K562 (cell line): ENCODE results near the gene HIVEP3. TPM values are rescaled to one million over a fixed set of nuclear protein-coding genes. Genes with fewer than 3 reads are reported as not detected.

Source experiments
- ATAC-seq: fragments of 200-7000 bp; cut with Tn5 transposase; 3 replicates; pipeline ENCODE4 v1.9.1; 2020; ENCODE audit warnings: moderate library complexity
- BruUV-seq: library from RNA; stranded (reverse); fragments of 400-500 nt; replicated peaks from 2 replicates; lab custom pipeline; 2021; lab: Mats Ljungman, UMichigan
- CTCF ChIA-PET: fragments of 300-600 bp; formaldehyde crosslinking; extraction: SDS; loops from one replicate; lab custom pipeline; 2021; ENCODE audit warnings: low intra/inter-chr PET ratio; lab: Yijun Ruan, JAX
- POLR2A ChIA-PET: fragments of 300-600, 350-650 bp; sonication (Branson Sonifier 250); formaldehyde crosslinking; extraction: SDS; loops from one replicate; lab custom pipeline; 2021; ENCODE audit warnings: antibody characterized with exemption, inconsistent platforms; lab: Yijun Ruan, JAX
- DNase-seq, 4 experiments: peaks; one replicate each; pipeline versions ENCODE4 v3.0.0 to v3.0.0-alpha.2; 2011 to 2018; ENCODE audit warnings: low spot score in 3 of 4, mixed read lengths in 3 of 4; ENCODE audit errors: extremely low read depth in 1 of 4
- FAIRE-seq: peaks from 2 replicates; lab custom pipeline; 2011; peaks lifted over from hg19 to GRCh38; lab: Jason Lieb, UNC
- H2AFZ ChIP-seq: 2 replicates; pipeline ENCODE4 v1.6.0; 2011; ENCODE audit warnings: low read depth, low read length, control low read depth, inconsistent platforms
- H3K27ac ChIP-seq: fragments of 200-600 bp; 3 replicates; pipeline ENCODE4 v1.8.0; 2011; ENCODE audit warnings: low read depth, mild to moderate bottlenecking, control low read depth, inconsistent platforms, low read length, moderate library complexity, mixed read lengths; ENCODE audit errors: extremely low read depth
- H3K27me3 ChIP-seq, 2 experiments: fragments of 300-600 bp in 1 of 2; 2 replicates in 1 of 2; 3 replicates in 1 of 2; pipeline versions ENCODE4 v1.6.0 to v1.8.0; 2011; ENCODE audit warnings: inconsistent platforms in 2 of 2, low read length in 2 of 2, mild to moderate bottlenecking in 1 of 2, mixed read lengths in 1 of 2, moderate library complexity in 1 of 2; ENCODE audit not compliant: control insufficient read depth in 2 of 2, insufficient read depth in 2 of 2
- H3K36me3 ChIP-seq: fragments of 300-600 bp; 3 replicates; pipeline ENCODE4 v1.8.0; 2011; ENCODE audit warnings: mild to moderate bottlenecking, low read length, inconsistent platforms; ENCODE audit not compliant: control insufficient read depth, insufficient read depth
- H3K4me1 ChIP-seq, 2 experiments: fragments of 200-600 bp in 1 of 2; replicated peaks in 1 of 2; 2 replicates in 1 of 2; 3 replicates in 1 of 2; pipeline versions ENCODE4 v1.5.1 to v1.8.0; 2011; ENCODE audit warnings: inconsistent platforms in 2 of 2, low read length in 2 of 2, mild to moderate bottlenecking in 1 of 2, mixed read lengths in 1 of 2, moderate library complexity in 1 of 2; ENCODE audit not compliant: control insufficient read depth in 2 of 2, insufficient read depth in 2 of 2
- H3K4me2 ChIP-seq: 2 replicates; pipeline ENCODE4 v1.6.1; 2011; ENCODE audit warnings: low read length, control low read depth, inconsistent platforms, mixed read lengths; ENCODE audit not compliant: insufficient read depth
- H3K4me3 ChIP-seq: fragments of 200-600 bp; sonication (generic), shearing (Covaris generic); 2 replicates; pipeline ENCODE4 v1.5.1; 2016; ENCODE audit warnings: control low read depth, inconsistent platforms
- H3K79me2 ChIP-seq: fragments of 200-600 bp; 3 replicates; pipeline ENCODE4 v1.8.0; 2011; ENCODE audit warnings: low read length, inconsistent platforms; ENCODE audit not compliant: control insufficient read depth, insufficient read depth
- H3K9ac ChIP-seq, 2 experiments: 2 replicates each; pipeline versions ENCODE4 v1.6.0 to v1.6.1; 2011; ENCODE audit warnings: low read depth in 2 of 2, low read length in 2 of 2, control low read depth in 1 of 2, inconsistent platforms in 1 of 2, mild to moderate bottlenecking in 1 of 2, mixed read lengths in 1 of 2; ENCODE audit not compliant: insufficient read depth in 1 of 2
- H3K9me1 ChIP-seq: one replicate; pipeline ENCODE4 v1.6.0; 2011; ENCODE audit warnings: inconsistent platforms, mild to moderate bottlenecking, low read length, moderate library complexity; ENCODE audit not compliant: control insufficient read depth, insufficient read depth
- H3K9me3 ChIP-seq: replicated peaks from 2 replicates; pipeline ENCODE4 v1.5.1; 2011; ENCODE audit warnings: low read depth, low read length, inconsistent platforms; ENCODE audit not compliant: control insufficient read depth, insufficient read depth
- H4K20me1 ChIP-seq: replicated peaks from 2 replicates; pipeline ENCODE4 v1.6.1; 2011; ENCODE audit warnings: low read length, inconsistent platforms, mixed read lengths; ENCODE audit not compliant: control insufficient read depth, insufficient read depth
- ILF3 ChIP-seq: fragments of 450-650 bp; IDR thresholded peaks from 2 replicates; pipeline ENCODE4 v1.6.1; 2018; ENCODE audit warnings: antibody characterized with exemption, mild to moderate bottlenecking, moderate library complexity, borderline replicate concordance
- WGBS: fragments of 100-300 bp; shearing (Covaris generic); methylation state at CpG from one replicate; pipeline ENCODE4 v1.1.6; 2016; ENCODE audit warnings: low coverage, mixed read lengths; ENCODE audit not compliant: insufficient coverage; ENCODE audit errors: missing lambda C conversion rate; 5-methylcytosine and 5-hydroxymethylcytosine counted together
- in situ Hi-C: fragments of 300-500 bp; cut with MboI; formaldehyde crosslinking; loops from 4 replicates; pipeline ENCODE4 v1.15.0; 2018; ENCODE audit warnings: inconsistent platforms, mixed read lengths
- intact Hi-C: fragments of 100-400 bp; cut with micrococcal nuclease; formaldehyde crosslinking; loops from 2 replicates; pipeline ENCODE4 v1.14.2; 2022
- polyA plus RNA-seq, 8 experiments: library from polyadenylated mRNA; depleted of rRNA in 4 of 8; stranded (reverse) in 5 of 8; unstranded in 3 of 8; fragments of >200 nt; fragmentation: Nextera tagmentation in 2 of 8; fragmentation: Illumina TruSeq in 1 of 8; extraction: Ambion mirVana in 2 of 8; extraction: Trizol in 1 of 8; gene quantifications; 2 replicates each; pipeline versions ENCODE4 v1.2.1 to v1.2.3, GENCODE V29; 2011 to 2014; ENCODE audit warnings: inconsistent platforms in 1 of 8, missing spikeins in 1 of 8
- total RNA-seq, 7 experiments: library from RNA; depleted of rRNA in 6 of 7; stranded (reverse); fragments of >200 nt in 6 of 7; fragmentation: Illumina TruSeq in 2 of 7; extraction: Trizol in 2 of 7; gene quantifications; 2 replicates each; pipeline versions ENCODE4 v1.2.1 to v1.2.3, GENCODE V29; 2011 to 2021; ENCODE audit warnings: low replicate concordance in 1 of 7
- TF ChIP-seq, protein P1 (sequence below): fragments of 250-450 bp; sonication (Bioruptor Pico); IDR thresholded peaks from 2 replicates; pipeline ENCODE4 v1.5.0; 2021
- TF ChIP-seq, protein P2 (sequence below): fragments of 250-450 bp; sonication (Bioruptor Pico); IDR thresholded peaks from 2 replicates; pipeline ENCODE4 v1.5.0; 2020; ENCODE audit warnings: mild to moderate bottlenecking

Gene HIVEP3
- total and polyA plus RNA-seq, 9 of the 15 experiments (the other 6 are each of a cell fraction or from before 2014, with no cell fraction given): 0.09 to 0.58 (median 0.34) TPM; not detected in 1

DNA sequence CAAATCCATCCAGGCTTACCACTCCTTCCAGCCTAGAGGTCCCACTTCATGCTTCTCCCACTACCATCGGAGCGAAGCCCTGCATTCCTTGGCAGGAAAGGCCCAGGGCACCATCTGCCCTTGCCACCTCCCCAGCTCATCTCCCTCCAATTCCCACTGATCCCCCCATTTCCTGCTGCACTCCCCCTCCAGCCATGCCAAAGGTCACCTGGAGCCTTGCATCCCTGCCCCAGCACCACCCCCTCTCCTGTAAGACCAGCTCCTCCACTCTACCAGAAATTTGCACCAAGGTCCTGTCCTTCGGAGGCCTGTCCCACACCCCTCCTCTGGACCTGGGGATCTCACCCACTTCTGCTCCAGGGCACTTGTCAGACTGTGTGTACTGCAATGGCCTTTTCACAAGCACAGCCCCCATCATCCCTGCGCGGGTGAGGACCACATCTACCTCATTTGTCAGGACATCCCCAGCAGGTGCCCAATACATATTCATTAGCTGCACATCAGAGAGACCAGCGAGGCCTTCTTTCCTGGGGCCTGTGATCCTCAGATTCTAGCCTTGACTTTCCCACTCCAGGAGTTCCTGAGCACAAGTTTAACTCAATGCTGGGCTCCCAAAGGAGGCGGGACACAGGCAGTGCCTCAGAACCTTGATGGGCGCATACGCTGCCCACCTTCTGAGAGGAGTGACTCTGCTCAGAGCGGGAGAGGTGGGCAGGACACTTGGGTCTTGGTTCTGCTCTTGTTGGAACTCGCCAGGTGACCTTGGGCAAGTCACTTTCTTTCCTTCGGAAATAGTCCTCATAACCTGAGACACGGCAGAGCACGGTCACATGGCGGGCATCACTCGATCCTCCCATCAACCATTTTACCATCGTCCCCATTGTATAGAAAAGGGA lies 384.3 kb downstream of the HIVEP3 start:
- no peaks in the 10 kb centered on the region for H3K9me3 ChIP-seq
- POLR2A ChIA-PET: no interaction called here
- CTCF ChIA-PET: no interaction called here

More for the DNA sequence above, 384.3 kb downstream of the HIVEP3 start:
- Histone ChIP-seq H3K79me2 (no peaks in the 10 kb centered on the region), H4K20me1 (no peaks in the 10 kb centered on the region; the same call in 1 of the 2 replicates), H3K4me1 (no peaks in the 10 kb centered on the region), H3K4me2 (no peak overlapping the region), H3K27me3 (peaks cover 17 to 70% of the 10 kb centered on the region in 2 experiments), H3K9ac (no peak overlapping the region), H2AFZ (no peak overlapping the region), H3K9me1 (peaks cover 4% of the 10 kb centered on the region), H3K4me3 (no peak overlapping the region), H3K27ac (no peak overlapping the region), H3K36me3 (no peaks in the 10 kb centered on the region)
- FAIRE-seq: no peak
- no peak for ATAC-seq
- BruUV-seq: no TSS peak
- TF ChIP-seq, protein P1, sequence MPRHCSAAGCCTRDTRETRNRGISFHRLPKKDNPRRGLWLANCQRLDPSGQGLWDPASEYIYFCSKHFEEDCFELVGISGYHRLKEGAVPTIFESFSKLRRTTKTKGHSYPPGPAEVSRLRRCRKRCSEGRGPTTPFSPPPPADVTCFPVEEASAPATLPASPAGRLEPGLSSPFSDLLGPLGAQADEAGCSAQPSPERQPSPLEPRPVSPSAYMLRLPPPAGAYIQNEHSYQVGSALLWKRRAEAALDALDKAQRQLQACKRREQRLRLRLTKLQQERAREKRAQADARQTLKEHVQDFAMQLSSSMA (CRISPR knock-in tag): no peak
- TF ChIP-seq ILF3: no peak
- TF ChIP-seq, protein P2, sequence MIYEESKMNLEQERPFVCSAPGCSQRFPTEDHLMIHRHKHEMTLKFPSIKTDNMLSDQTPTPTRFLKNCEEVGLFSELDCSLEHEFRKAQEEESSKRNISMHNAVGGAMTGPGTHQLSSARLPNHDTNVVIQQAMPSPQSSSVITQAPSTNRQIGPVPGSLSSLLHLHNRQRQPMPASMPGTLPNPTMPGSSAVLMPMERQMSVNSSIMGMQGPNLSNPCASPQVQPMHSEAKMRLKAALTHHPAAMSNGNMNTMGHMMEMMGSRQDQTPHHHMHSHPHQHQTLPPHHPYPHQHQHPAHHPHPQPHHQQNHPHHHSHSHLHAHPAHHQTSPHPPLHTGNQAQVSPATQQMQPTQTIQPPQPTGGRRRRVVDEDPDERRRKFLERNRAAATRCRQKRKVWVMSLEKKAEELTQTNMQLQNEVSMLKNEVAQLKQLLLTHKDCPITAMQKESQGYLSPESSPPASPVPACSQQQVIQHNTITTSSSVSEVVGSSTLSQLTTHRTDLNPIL (CRISPR knock-in tag): no peak
- DNase-seq: no peak
- in situ Hi-C loops: no loop called here
- intact Hi-C loops: no loop called here
- WGBS: 2% methylated on average over 16 of the region's 17 CpGs
